GM12874 (cell line): Measurements from ENCODE around the gene SUOX.

ENCODE experiments used
- TF ChIP-seq, protein P1 (sequence below): IDR thresholded peaks from 2 replicates; pipeline ENCODE4 v1.5.1; 2011; ENCODE audit warnings: low read depth, mild to moderate bottlenecking, control low read depth, low read length, moderate library complexity; ENCODE audit not compliant: insufficient read depth

SUOX gene

DNA sequence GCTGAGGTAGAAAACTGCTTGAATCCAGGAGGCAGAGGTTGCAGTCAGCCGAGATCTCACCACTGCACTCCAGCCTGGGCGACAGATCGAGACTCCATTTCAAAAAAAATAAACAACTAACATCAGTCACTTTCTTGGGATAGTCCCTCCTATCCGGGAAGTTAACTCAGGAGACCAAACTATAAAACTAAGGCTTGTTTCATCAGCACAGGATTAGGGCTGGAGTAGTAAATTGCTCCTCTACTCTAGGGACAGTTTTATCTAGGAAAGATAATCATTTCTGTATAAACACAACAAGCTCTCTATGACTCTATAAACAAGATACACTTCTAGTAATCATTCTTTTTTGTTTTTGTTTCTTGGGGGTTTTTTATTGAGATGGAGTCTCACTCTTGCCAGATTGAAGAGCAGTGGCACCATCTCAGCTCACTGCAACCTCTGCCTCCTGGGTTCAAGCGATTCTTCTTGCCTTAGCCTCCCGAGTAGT lies 56.4 kb downstream of the SUOX start:
- TF ChIP-seq, protein P1, sequence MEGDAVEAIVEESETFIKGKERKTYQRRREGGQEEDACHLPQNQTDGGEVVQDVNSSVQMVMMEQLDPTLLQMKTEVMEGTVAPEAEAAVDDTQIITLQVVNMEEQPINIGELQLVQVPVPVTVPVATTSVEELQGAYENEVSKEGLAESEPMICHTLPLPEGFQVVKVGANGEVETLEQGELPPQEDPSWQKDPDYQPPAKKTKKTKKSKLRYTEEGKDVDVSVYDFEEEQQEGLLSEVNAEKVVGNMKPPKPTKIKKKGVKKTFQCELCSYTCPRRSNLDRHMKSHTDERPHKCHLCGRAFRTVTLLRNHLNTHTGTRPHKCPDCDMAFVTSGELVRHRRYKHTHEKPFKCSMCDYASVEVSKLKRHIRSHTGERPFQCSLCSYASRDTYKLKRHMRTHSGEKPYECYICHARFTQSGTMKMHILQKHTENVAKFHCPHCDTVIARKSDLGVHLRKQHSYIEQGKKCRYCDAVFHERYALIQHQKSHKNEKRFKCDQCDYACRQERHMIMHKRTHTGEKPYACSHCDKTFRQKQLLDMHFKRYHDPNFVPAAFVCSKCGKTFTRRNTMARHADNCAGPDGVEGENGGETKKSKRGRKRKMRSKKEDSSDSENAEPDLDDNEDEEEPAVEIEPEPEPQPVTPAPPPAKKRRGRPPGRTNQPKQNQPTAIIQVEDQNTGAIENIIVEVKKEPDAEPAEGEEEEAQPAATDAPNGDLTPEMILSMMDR: no peak
